ENCODE measurements around the gene PITPNM3. TPM values are rescaled to one million over a fixed set of nuclear protein-coding genes. Genes with fewer than 3 reads are reported as not detected.

The PITPNM3 gene
- total RNA-seq, 1 donor from 2014 or later: 1.4 TPM

DNA sequence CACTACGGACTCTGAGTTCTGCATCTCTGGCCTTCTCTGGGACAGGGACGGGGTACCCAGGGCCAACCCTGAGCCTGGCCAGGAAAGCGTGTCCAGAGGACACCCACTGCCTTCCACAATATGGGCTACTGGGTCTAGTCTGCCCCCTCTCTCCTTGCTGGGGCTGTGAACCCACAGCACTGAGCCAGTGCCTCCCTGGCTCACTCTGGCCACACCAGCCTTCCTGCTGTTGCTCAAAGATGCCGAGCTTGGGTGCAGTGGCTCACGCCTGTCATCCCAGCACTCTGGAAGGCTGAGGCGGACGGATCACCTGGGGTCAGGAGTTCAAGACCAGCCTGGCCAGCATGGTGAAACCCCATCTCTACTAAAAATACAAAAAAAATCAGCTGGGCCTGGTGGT lies 24.8 kb downstream of the PITPNM3 start:
- TF ChIP-seq, protein P1, sequence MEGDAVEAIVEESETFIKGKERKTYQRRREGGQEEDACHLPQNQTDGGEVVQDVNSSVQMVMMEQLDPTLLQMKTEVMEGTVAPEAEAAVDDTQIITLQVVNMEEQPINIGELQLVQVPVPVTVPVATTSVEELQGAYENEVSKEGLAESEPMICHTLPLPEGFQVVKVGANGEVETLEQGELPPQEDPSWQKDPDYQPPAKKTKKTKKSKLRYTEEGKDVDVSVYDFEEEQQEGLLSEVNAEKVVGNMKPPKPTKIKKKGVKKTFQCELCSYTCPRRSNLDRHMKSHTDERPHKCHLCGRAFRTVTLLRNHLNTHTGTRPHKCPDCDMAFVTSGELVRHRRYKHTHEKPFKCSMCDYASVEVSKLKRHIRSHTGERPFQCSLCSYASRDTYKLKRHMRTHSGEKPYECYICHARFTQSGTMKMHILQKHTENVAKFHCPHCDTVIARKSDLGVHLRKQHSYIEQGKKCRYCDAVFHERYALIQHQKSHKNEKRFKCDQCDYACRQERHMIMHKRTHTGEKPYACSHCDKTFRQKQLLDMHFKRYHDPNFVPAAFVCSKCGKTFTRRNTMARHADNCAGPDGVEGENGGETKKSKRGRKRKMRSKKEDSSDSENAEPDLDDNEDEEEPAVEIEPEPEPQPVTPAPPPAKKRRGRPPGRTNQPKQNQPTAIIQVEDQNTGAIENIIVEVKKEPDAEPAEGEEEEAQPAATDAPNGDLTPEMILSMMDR (conservative IDR thresholded peaks at IDR 0.05): no peak
- no peak for DNase-seq (ENCODE audit: low read depth, low spot score)
- Mint-ChIP-seq H3K4me1 (peaks cover 4% of the 10 kb centered on the region), H3K27me3 (ENCODE audit: low read depth) (no peaks in the 10 kb centered on the region), H3K9me3 (no peaks in the 10 kb centered on the region), H3K36me3 (ENCODE audit: low read depth) (no peaks in the 10 kb centered on the region), H3K27ac (ENCODE audit: unreplicated experiment) (no peak overlapping the region), H3K4me3 (no peak overlapping the region)

DNA sequence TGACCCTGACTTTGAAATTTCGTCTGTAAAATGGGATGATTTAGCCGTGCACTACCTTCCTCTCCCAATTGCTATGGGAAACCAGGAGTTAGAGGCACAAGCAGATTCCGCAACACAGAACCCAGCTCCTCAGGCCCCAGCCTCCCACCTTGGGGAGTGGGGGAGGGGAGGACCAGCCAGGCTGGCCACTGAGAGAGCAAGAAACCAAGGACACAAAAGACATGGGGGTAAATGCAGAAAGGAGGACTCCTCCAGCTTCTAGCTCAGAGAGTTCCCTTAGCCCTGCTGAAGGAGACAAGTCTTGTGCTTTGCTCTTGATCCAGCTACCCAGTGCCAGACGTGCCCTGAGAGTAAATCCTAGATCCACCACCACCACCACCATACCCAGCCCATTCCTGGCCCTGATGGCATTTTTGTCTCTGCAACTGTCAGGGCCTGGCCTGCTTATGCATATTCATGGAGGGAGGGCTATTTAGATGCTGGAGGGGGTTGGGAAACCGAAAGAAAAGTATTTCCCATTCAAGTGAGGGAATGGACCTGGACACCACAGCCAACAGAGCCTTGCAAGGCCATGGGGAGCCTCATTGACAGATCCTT lies 25.9 kb downstream of the PITPNM3 start:
- no peaks in the 10 kb centered on the region for H3K27me3 Mint-ChIP-seq (ENCODE audit: low read depth)
- H3K4me3 Mint-ChIP-seq: no peak overlapping the region
- H3K4me1 Mint-ChIP-seq: peaks cover 4% of the 10 kb centered on the region
- DNase-seq (ENCODE audit: low read depth, low spot score): no peak
- no peak overlapping the region for H3K27ac Mint-ChIP-seq (ENCODE audit: unreplicated experiment)
- H3K36me3 Mint-ChIP-seq (ENCODE audit: low read depth): no peaks in the 10 kb centered on the region
- no peaks in the 10 kb centered on the region for H3K9me3 Mint-ChIP-seq
- TF ChIP-seq, protein P1 (conservative IDR thresholded peaks at IDR 0.05): no peak

DNA sequence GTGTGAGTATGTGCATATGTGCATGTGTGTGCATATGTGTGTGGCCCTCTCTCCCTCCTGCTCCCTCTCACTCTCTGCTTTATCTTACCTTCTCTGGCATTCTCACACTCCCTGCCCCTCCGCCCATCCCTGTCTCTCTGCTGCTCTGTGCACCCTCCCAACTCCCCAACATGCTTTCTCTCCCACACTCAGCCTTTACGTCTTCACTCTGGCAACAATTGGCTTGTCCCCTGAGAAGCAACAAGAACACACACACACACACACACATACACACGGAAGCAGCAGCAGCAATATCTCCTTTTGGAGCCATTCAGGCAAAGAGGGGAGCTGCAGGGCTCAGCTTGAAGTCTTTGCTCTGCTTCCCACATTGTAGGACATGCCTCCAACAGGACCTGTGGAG lies 27.8 kb downstream of the PITPNM3 start:
- H3K36me3 Mint-ChIP-seq (ENCODE audit: low read depth): no peaks in the 10 kb centered on the region

DNA sequence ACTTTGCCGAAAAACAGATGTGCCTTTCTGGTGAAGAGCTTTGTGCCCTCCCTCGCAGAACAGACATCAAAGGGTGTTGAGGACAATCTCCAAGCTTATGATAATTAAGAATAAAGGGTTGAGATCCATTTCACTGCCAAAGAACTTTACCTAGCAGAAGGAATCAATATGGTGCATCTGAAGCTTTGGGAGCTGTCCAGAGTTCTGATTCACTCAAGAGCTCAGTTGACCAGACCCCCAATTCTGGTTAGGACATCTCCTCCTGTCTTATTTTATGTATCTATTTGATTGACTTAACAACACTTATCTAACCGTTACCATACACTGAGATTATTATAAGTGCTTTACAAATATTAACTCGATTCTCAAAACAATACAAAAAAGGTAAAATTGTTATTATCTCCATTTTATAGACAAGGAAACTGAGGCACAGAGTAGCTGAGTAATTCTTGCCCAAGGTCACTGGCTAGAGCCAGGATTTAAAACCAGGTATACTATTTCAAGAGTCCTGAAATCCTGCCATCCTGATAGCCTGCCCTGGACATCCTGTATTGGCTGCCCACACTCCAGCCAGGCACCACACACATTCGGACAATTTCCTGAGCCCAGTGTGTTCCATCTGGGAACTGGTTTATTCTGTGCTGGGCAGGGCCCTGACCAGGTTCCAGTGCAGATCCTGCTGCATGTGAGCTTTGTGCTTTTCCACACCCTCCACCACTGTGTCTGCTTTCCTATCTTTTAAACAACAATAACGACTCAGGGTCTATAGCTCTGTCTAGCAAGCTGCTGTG lies 29.8 kb downstream of the PITPNM3 start:
- Mint-ChIP-seq H3K4me3 (no peak overlapping the region), H3K4me1 (no peaks in the 10 kb centered on the region)
- no peak for DNase-seq (ENCODE audit: low read depth, low spot score)

More for the DNA sequence above, 27.8 kb downstream of the PITPNM3 start:
- no peaks in the 10 kb centered on the region for H3K9me3 Mint-ChIP-seq
- TF ChIP-seq, protein P1 (conservative IDR thresholded peaks at IDR 0.05): no peak
- H3K27ac Mint-ChIP-seq (ENCODE audit: unreplicated experiment): peak overlapping the region; percentile 73
- H3K4me3 Mint-ChIP-seq: no peak overlapping the region
- DNase-seq (ENCODE audit: low read depth, low spot score): no peak
- H3K27me3 Mint-ChIP-seq (ENCODE audit: low read depth): no peaks in the 10 kb centered on the region
- no peaks in the 10 kb centered on the region for H3K4me1 Mint-ChIP-seq

DNA sequence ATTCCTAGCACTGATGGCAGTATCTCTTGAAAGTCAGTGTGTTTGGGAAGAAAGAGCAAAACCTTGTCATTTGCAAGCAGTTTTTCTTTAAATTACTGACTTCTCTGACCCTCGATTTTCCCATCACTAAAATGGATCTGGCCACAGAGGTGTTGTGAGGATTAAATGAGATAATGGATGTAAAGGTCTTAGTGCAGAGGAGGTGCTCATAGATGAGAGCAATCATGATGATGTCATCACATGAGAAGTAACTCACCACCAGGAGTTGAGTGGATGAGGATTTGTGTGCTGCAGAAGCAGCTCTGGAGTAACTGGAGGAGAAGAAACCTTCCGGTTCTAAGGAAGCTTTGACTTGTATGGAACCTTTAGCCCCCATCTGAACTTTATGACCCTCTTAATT lies 30.6 kb downstream of the PITPNM3 start:
- TF ChIP-seq, protein P1 (conservative IDR thresholded peaks at IDR 0.05): no peak
- no peak overlapping the region for H3K4me3 Mint-ChIP-seq
- no peaks in the 10 kb centered on the region for H3K36me3 Mint-ChIP-seq (ENCODE audit: low read depth)
- peaks cover 1% of the 10 kb centered on the region for H3K9me3 Mint-ChIP-seq
- no peak for DNase-seq (ENCODE audit: low read depth, low spot score)
- no peaks in the 10 kb centered on the region for H3K27me3 Mint-ChIP-seq (ENCODE audit: low read depth)
- H3K27ac Mint-ChIP-seq (ENCODE audit: unreplicated experiment): no peak overlapping the region
- H3K4me1 Mint-ChIP-seq: no peaks in the 10 kb centered on the region

More for the DNA sequence above, 29.8 kb downstream of the PITPNM3 start:
- TF ChIP-seq, protein P1 (conservative IDR thresholded peaks at IDR 0.05): no peak
- no peaks in the 10 kb centered on the region for H3K36me3 Mint-ChIP-seq (ENCODE audit: low read depth)
- H3K27ac Mint-ChIP-seq (ENCODE audit: unreplicated experiment): no peak overlapping the region
- no peaks in the 10 kb centered on the region for H3K9me3 Mint-ChIP-seq
- no peaks in the 10 kb centered on the region for H3K27me3 Mint-ChIP-seq (ENCODE audit: low read depth)

Data from neural crest cell (in vitro differentiated cells).